HCT116 (cell line): ENCODE measurements around the gene NUP133. TPM values are rescaled to one million over a fixed set of nuclear protein-coding genes. Genes with fewer than 3 reads are reported as not detected.
A peak's percentile ranks its signal among the peaks of the same experiment; 100 is the strongest.
"Not testable (repeated sequence)": the region's sequence is repeated elsewhere in the genome, so short reads cannot be mapped to it uniquely, and the experiment has no call there.

Experiments used
- ATAC-seq: fragments of 200-7000 bp; cut with Tn5 transposase; 2 replicates; pipeline ENCODE4 v1.9.1; 2020; ENCODE audit warnings: mild to moderate bottlenecking, moderate library complexity
- BruUV-seq: library from RNA; stranded (reverse); fragments of 400-500 nt; replicated peaks from 2 replicates; lab custom pipeline; 2021; lab: Mats Ljungman, UMichigan
- CTCF ChIA-PET: fragments of 300-600 bp; sonication (Branson Sonifier 250); formaldehyde crosslinking; loops from one replicate; lab custom pipeline; 2021; ENCODE audit warnings: antibody characterized with exemption; lab: Charles Lee
- POLR2A ChIA-PET: fragments of 300-600, 350-600 bp; sonication (Branson Sonifier 250); formaldehyde crosslinking; loops from one replicate; lab custom pipeline; 2021; ENCODE audit warnings: antibody characterized with exemption; lab: Charles Lee
- RAD21 ChIA-PET, 2 experiments: fragments of 300-600 bp; sonication (Branson Sonifier 250); formaldehyde crosslinking; loops; one replicate each; lab custom pipeline; 2023; ENCODE audit warnings: low total read pairs in 2 of 2; ENCODE audit not compliant: uncharacterized antibody in 2 of 2, unreplicated experiment in 2 of 2, low non-redundant PET in 1 of 2; lab: Charles Lee
- DNase-seq: peaks from one replicate; pipeline ENCODE4 v3.0.0-alpha.2; 2010; ENCODE audit warnings: low read depth, low spot score
- H2AFZ ChIP-seq: fragments of 200-600 bp; shearing (Covaris generic), sonication (generic); 2 replicates; pipeline ENCODE4 v1.6.1; 2017; ENCODE audit warnings: low read depth, mixed run types, mixed read lengths, antibody characterized with exemption, low read length; ENCODE audit not compliant: poor library complexity, severe bottlenecking
- H3K27ac ChIP-seq: 2 replicates; pipeline ENCODE4 v1.5.1; 2012; ENCODE audit warnings: low read depth, low read length
- H3K27me3 ChIP-seq: fragments of 200-600 bp; sonication (generic); 2 replicates; pipeline ENCODE4 v1.6.1; 2016; ENCODE audit warnings: mixed run types, low read length, mixed read lengths; ENCODE audit not compliant: insufficient read depth
- H3K36me3 ChIP-seq, 2 experiments: fragments of 200-500 bp in 1 of 2; fragments of 200-600 bp in 1 of 2; sonication (Bioruptor generic) in 1 of 2; sonication (generic) in 1 of 2; 2 replicates each; pipeline versions ENCODE4 v1.5.1 to v1.6.1; 2014 to 2016; ENCODE audit warnings: low read length in 2 of 2, inconsistent platforms in 1 of 2, mixed read lengths in 1 of 2, mixed run types in 1 of 2; ENCODE audit not compliant: insufficient read depth in 2 of 2, control insufficient read depth in 1 of 2
- H3K4me1 ChIP-seq, 2 experiments: fragments of 200-600 bp in 1 of 2; sonication (generic) in 1 of 2; 2 replicates each; pipeline versions ENCODE4 v1.5.1 to v1.6.1; 2012 to 2017; ENCODE audit warnings: low read length in 2 of 2, inconsistent platforms in 1 of 2, mild to moderate bottlenecking in 1 of 2, mixed read lengths in 1 of 2, mixed run types in 1 of 2, moderate library complexity in 1 of 2; ENCODE audit not compliant: insufficient read depth in 2 of 2, control insufficient read depth in 1 of 2
- H3K4me2 ChIP-seq: fragments of 200-600 bp; sonication (generic); 2 replicates; pipeline ENCODE4 v1.6.1; 2017; ENCODE audit warnings: mixed run types, low read length, mixed read lengths
- H3K4me3 ChIP-seq, 2 experiments: fragments of 200-600 bp in 1 of 2; sonication (generic) in 1 of 2; replicated peaks in 1 of 2; 2 replicates each; pipeline ENCODE4 v1.5.1; 2011 to 2016; ENCODE audit warnings: low read length in 2 of 2, control low read depth in 1 of 2, low read depth in 1 of 2, mild to moderate bottlenecking in 1 of 2, mixed read lengths in 1 of 2, mixed run types in 1 of 2
- H3K79me2 ChIP-seq: fragments of 200-600 bp; sonication (generic); 2 replicates; pipeline ENCODE4 v1.6.1; 2017; ENCODE audit warnings: mild to moderate bottlenecking, mixed run types, low read length, moderate library complexity, mixed read lengths; ENCODE audit not compliant: insufficient read depth
- H3K9ac ChIP-seq: fragments of 200-600 bp; sonication (generic); 2 replicates; pipeline ENCODE4 v1.6.1; 2016; ENCODE audit warnings: low read length, mixed read lengths
- H3K9me2 ChIP-seq: fragments of 200-600 bp; sonication (generic), shearing (Covaris generic); 2 replicates; pipeline ENCODE4 v1.6.1; 2017; ENCODE audit warnings: mixed run types, mild to moderate bottlenecking, moderate library complexity; ENCODE audit not compliant: insufficient read depth
- H3K9me3 ChIP-seq, 2 experiments: fragments of 200-500 bp in 1 of 2; fragments of 200-600 bp in 1 of 2; sonication (Bioruptor generic) in 1 of 2; sonication (generic) in 1 of 2; 2 replicates each; pipeline ENCODE4 v1.6.1; 2014 to 2017; ENCODE audit warnings: low read length in 2 of 2, mixed read lengths in 2 of 2, inconsistent platforms in 1 of 2, low read depth in 1 of 2, mild to moderate bottlenecking in 1 of 2, mixed run types in 1 of 2, moderate library complexity in 1 of 2; ENCODE audit not compliant: control insufficient read depth in 1 of 2, insufficient read depth in 1 of 2
- H4K20me1 ChIP-seq: fragments of 200-600 bp; sonication (generic), shearing (Covaris generic); 2 replicates; pipeline ENCODE4 v1.6.1; 2017; ENCODE audit warnings: mixed run types, mild to moderate bottlenecking, moderate library complexity; ENCODE audit not compliant: insufficient read depth
- CBX3 ChIP-seq: IDR thresholded peaks from 2 replicates; pipeline ENCODE4 v1.6.1; 2012; ENCODE audit warnings: low read depth
- CEBPB ChIP-seq: IDR thresholded peaks from 2 replicates; pipeline ENCODE4 v1.6.1; 2012; ENCODE audit warnings: low read depth
- EGR1 ChIP-seq: IDR thresholded peaks from 2 replicates; pipeline ENCODE4 v1.6.1; 2012; ENCODE audit warnings: low read depth
- ELF1 ChIP-seq: IDR thresholded peaks from 2 replicates; pipeline ENCODE4 v1.6.1; 2012; ENCODE audit warnings: low read depth, borderline replicate concordance
- EZH2 ChIP-seq: fragments of 200-600 bp; sonication (generic); IDR thresholded peaks from 2 replicates; pipeline ENCODE4 v1.6.1; 2017; ENCODE audit warnings: antibody characterized with exemption, mixed run types
- JUND ChIP-seq: IDR thresholded peaks from 2 replicates; pipeline ENCODE4 v1.6.1; 2012
- POLR2A ChIP-seq: IDR thresholded peaks from 2 replicates; pipeline ENCODE4 v1.7.0; 2011; ENCODE audit warnings: borderline replicate concordance; ENCODE audit not compliant: insufficient read depth, insufficient read length; ENCODE audit errors: extremely low read depth
- POLR2AphosphoS5 ChIP-seq: IDR thresholded peaks from 2 replicates; pipeline ENCODE4 v1.6.1; 2011; ENCODE audit warnings: mild to moderate bottlenecking, low read depth, low read length, moderate library complexity
- TCF7L2 ChIP-seq: IDR thresholded peaks from 2 replicates; pipeline ENCODE4 v1.7.0; 2011; ENCODE audit warnings: borderline replicate concordance, inconsistent platforms; ENCODE audit not compliant: insufficient read depth, insufficient read length; ENCODE audit errors: extremely low read depth
- YY1 ChIP-seq: IDR thresholded peaks from 2 replicates; pipeline ENCODE4 v1.6.1; 2011; ENCODE audit warnings: low read length, low read depth, moderate library complexity, mild to moderate bottlenecking; ENCODE audit not compliant: insufficient replicate concordance; ENCODE audit errors: extremely low read depth
- ZFX ChIP-seq: fragments of 450-650 bp; IDR thresholded peaks from 2 replicates; pipeline ENCODE4 v1.6.1; 2017
- intact Hi-C: fragments of 100-400 bp; cut with micrococcal nuclease; formaldehyde crosslinking; loops from 2 replicates; pipeline ENCODE4 v1.10.0; 2022
- total RNA-seq: library from RNA; stranded (reverse); gene quantifications from one replicate; pipeline ENCODE4 v1.2.1, GENCODE V29; 2021; ENCODE audit not compliant: unreplicated experiment
- TF ChIP-seq, protein P1 (sequence below): IDR thresholded peaks from 2 replicates; pipeline ENCODE4 v1.6.1; 2012
- TF ChIP-seq, protein P2 (sequence below), 3 experiments: fragments of 200-600 bp in 1 of 3; sonication (generic) in 1 of 3; IDR thresholded peaks in 2 of 3; conservative IDR thresholded peaks in 1 of 3; 2 replicates each; pipeline ENCODE4 v1.5.1; 2012 to 2017; ENCODE audit warnings: low read depth in 2 of 3, low read length in 2 of 3, antibody characterized with exemption in 1 of 3, borderline replicate concordance in 1 of 3, control low read depth in 1 of 3, mild to moderate bottlenecking in 1 of 3, mixed read lengths in 1 of 3, mixed run types in 1 of 3, moderate library complexity in 1 of 3; ENCODE audit not compliant: insufficient read depth in 1 of 3
- TF ChIP-seq, protein P3 (sequence below): IDR thresholded peaks from 2 replicates; pipeline ENCODE4 v1.6.1; 2011; ENCODE audit warnings: mild to moderate bottlenecking, low read length, moderate library complexity; ENCODE audit not compliant: insufficient replicate concordance; ENCODE audit errors: extremely low read depth

Gene NUP133
- total RNA-seq, 1 experiment from 2014 or later = 52.5 TPM

DNA sequence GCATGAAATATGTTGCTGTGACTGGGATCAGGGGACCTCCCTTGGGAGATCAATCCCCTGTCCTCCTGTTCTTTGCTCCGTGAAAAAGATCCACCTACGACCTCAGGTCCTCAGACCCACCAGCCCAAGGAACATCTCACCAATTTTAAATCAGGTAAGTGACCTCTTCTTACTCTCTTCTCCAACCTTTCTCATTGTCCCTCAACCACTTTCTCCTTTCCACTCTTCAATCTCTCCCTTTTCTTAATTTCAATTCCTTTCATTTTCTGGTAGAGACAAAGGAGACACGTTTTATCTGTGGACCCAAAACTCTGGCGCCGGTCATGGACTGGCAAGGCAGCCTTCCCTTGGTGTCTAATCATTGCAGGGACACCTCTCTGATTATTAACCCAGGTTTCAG, 95.3 kb downstream of the NUP133 start:
- ATAC-seq, POLR2A ChIA-PET, H3K4me2 ChIP-seq, BruUV-seq, CTCF ChIA-PET, H4K20me1 ChIP-seq, H3K9me2 ChIP-seq, DNase-seq, H3K4me3 ChIP-seq, intact Hi-C loops, H3K27ac ChIP-seq, RAD21 ChIA-PET, H3K36me3 ChIP-seq, H3K27me3 ChIP-seq, H2AFZ ChIP-seq, H3K9ac ChIP-seq, H3K79me2 ChIP-seq, H3K9me3 ChIP-seq: not testable (repeated sequence)
- peaks cover 7 to 22% of the 10 kb centered on the region in 2 experiments for H3K4me1 ChIP-seq

DNA sequence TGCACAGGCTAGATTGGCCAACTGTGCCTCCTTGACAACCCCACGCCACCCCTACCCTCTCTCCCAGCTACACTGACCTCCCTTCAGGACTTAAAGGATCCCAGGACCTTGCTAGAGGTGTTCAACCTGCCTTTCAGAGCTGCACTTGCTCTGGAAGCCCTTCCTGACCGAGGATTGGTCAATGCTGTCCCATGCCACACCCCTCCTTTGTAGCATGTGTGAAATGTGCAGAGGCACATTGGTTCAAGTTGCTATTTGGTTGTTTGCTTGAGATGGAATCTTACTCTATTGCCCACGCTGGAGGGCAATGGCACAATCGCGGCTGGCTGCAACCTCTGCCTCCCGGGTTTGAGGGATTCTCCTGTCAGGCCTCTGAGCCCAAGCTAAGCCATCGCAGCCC, 96.1 kb downstream of the NUP133 start:
- no peak overlapping the region for H2AFZ ChIP-seq
- H3K4me1 ChIP-seq = peaks cover 7 to 22% of the 10 kb centered on the region in 2 experiments
- no peak overlapping the region for H3K9ac ChIP-seq
- no peaks in the 10 kb centered on the region for H3K9me3 ChIP-seq
- no peaks in the 10 kb centered on the region for H3K9me2 ChIP-seq
- no peak overlapping the region for H3K4me3 ChIP-seq
- ATAC-seq (peak; percentile 48), DNase-seq (no peak)
- H3K36me3 ChIP-seq = no peaks in the 10 kb centered on the region
- H3K27me3 ChIP-seq = no peaks in the 10 kb centered on the region
- no peak for TF ChIP-seq CBX3
- TF ChIP-seq EGR1 = no peak
- no peak for TF ChIP-seq POLR2A
- no peak for TF ChIP-seq CEBPB
- no peak for TF ChIP-seq EZH2
- TF ChIP-seq, protein P1, sequence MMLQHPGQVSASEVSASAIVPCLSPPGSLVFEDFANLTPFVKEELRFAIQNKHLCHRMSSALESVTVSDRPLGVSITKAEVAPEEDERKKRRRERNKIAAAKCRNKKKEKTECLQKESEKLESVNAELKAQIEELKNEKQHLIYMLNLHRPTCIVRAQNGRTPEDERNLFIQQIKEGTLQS = no peak
- no peak for TF ChIP-seq POLR2AphosphoS5
- TF ChIP-seq TCF7L2 = no peak
- TF ChIP-seq JUND = no peak
- TF ChIP-seq, protein P2, sequence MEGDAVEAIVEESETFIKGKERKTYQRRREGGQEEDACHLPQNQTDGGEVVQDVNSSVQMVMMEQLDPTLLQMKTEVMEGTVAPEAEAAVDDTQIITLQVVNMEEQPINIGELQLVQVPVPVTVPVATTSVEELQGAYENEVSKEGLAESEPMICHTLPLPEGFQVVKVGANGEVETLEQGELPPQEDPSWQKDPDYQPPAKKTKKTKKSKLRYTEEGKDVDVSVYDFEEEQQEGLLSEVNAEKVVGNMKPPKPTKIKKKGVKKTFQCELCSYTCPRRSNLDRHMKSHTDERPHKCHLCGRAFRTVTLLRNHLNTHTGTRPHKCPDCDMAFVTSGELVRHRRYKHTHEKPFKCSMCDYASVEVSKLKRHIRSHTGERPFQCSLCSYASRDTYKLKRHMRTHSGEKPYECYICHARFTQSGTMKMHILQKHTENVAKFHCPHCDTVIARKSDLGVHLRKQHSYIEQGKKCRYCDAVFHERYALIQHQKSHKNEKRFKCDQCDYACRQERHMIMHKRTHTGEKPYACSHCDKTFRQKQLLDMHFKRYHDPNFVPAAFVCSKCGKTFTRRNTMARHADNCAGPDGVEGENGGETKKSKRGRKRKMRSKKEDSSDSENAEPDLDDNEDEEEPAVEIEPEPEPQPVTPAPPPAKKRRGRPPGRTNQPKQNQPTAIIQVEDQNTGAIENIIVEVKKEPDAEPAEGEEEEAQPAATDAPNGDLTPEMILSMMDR (IDR thresholded peaks at IDR 0.05 in 2 of 3, conservative IDR thresholded peaks at IDR 0.05 in 1 of 3; ENCODE audit: borderline replicate concordance in 1 of 3, insufficient read depth in 1 of 3, low read depth in 2 of 3, low read length in 2 of 3) = no peak
- no peak for TF ChIP-seq ELF1
- TF ChIP-seq, protein P3, sequence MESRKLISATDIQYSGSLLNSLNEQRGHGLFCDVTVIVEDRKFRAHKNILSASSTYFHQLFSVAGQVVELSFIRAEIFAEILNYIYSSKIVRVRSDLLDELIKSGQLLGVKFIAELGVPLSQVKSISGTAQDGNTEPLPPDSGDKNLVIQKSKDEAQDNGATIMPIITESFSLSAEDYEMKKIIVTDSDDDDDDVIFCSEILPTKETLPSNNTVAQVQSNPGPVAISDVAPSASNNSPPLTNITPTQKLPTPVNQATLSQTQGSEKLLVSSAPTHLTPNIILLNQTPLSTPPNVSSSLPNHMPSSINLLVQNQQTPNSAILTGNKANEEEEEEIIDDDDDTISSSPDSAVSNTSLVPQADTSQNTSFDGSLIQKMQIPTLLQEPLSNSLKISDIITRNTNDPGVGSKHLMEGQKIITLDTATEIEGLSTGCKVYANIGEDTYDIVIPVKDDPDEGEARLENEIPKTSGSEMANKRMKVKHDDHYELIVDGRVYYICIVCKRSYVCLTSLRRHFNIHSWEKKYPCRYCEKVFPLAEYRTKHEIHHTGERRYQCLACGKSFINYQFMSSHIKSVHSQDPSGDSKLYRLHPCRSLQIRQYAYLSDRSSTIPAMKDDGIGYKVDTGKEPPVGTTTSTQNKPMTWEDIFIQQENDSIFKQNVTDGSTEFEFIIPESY = no peak
- no peak for TF ChIP-seq YY1
- TF ChIP-seq ZFX = no peak
- no peak overlapping the region for H3K4me2 ChIP-seq
- intact Hi-C loops = no loop called here
- H4K20me1 ChIP-seq = no peaks in the 10 kb centered on the region
- ChIA-PET CTCF (no interaction called here), RAD21 (no interaction called here), POLR2A (no interaction called here)
- no peaks in the 10 kb centered on the region for H3K79me2 ChIP-seq
- BruUV-seq = no TSS peak
- H3K27ac ChIP-seq = no peak overlapping the region
